ENCODE data around the gene WWOX. TPM values are rescaled to one million over a fixed set of nuclear protein-coding genes. Genes with fewer than 3 reads are reported as not detected.

WWOX gene
- total RNA-seq, 4 donors from 2014 or later: 12.9 to 53.5 (median 25.6) TPM

GRCh38 chr16:78909226-78909625 lies 809.8 kb downstream of the WWOX start:
- no peaks in the 10 kb centered on the region for H3K27me3 ChIP-seq
- WGBS, 2 donors (ENCODE audit: low coverage in 1 of 2): 84 to 87% methylated on average over 5 of the region's 5 CpGs
- no peaks in the 10 kb centered on the region for H3K4me1 ChIP-seq
- H3K27ac ChIP-seq: no peak overlapping the region
- no peak for TF ChIP-seq EP300 (IDR thresholded peaks at IDR 0.05)
- TF ChIP-seq CTCF (IDR thresholded peaks at IDR 0.05): no peak
- TF ChIP-seq POLR2A (IDR thresholded peaks at IDR 0.05): no peak
- no peak for TF ChIP-seq POLR2AphosphoS5 (IDR thresholded peaks at IDR 0.05)
- no peaks in the 10 kb centered on the region for H3K36me3 ChIP-seq
- H3K4me3 ChIP-seq: no peak overlapping the region
- no peak for ATAC-seq
- no peaks in the 10 kb centered on the region for H3K9me3 ChIP-seq

- no peak for ATAC-seq
- H3K4me3 ChIP-seq: no peak overlapping the region
Measured at GRCh38 chr16:78915811-78916345, 816.4 kb downstream of the WWOX start.

GRCh38 chr16:78916928-78917545 lies 817.6 kb downstream of the WWOX start:
- ATAC-seq: no peak
- 78 to 86% methylated on average over 7 of the region's 7 CpGs for WGBS, 2 donors (ENCODE audit: low coverage in 1 of 2)
- no peak overlapping the region for H3K4me3 ChIP-seq
- no peaks in the 10 kb centered on the region for H3K27me3 ChIP-seq
- no peaks in the 10 kb centered on the region for H3K4me1 ChIP-seq
- no peak overlapping the region for H3K27ac ChIP-seq
- TF ChIP-seq POLR2A (IDR thresholded peaks at IDR 0.05) (no peak), POLR2AphosphoS5 (IDR thresholded peaks at IDR 0.05) (no peak), CTCF (IDR thresholded peaks at IDR 0.05) (no peak), EP300 (IDR thresholded peaks at IDR 0.05) (no peak)
- peaks cover 0 to 11% (median 0%) of the 10 kb centered on the region in 3 donors for H3K9me3 ChIP-seq
- H3K36me3 ChIP-seq: no peaks in the 10 kb centered on the region

More at GRCh38 chr16:78915811-78916345, 816.4 kb downstream of the WWOX start:
- Histone ChIP-seq H3K4me1 (no peaks in the 10 kb centered on the region), H3K27ac (no peak overlapping the region), H3K9me3 (no peaks in the 10 kb centered on the region), H3K36me3 (no peaks in the 10 kb centered on the region), H3K27me3 (no peaks in the 10 kb centered on the region)
- 53 to 72% methylated on average over 9 of the region's 9 CpGs for WGBS, 2 donors (ENCODE audit: low coverage in 1 of 2)
- TF ChIP-seq CTCF (IDR thresholded peaks at IDR 0.05) (no peak), EP300 (IDR thresholded peaks at IDR 0.05) (no peak), POLR2A (IDR thresholded peaks at IDR 0.05) (no peak), POLR2AphosphoS5 (IDR thresholded peaks at IDR 0.05) (no peak)

GRCh38 chr16:78918805-78919305 lies 819.4 kb downstream of the WWOX start:
- ATAC-seq: no peak
- no peak for TF ChIP-seq POLR2AphosphoS5 (IDR thresholded peaks at IDR 0.05)
- TF ChIP-seq CTCF (IDR thresholded peaks at IDR 0.05): no peak
- no peak for TF ChIP-seq EP300 (IDR thresholded peaks at IDR 0.05)
- TF ChIP-seq POLR2A (IDR thresholded peaks at IDR 0.05): no peak
- no peaks in the 10 kb centered on the region for H3K4me1 ChIP-seq
- H3K27me3 ChIP-seq: no peaks in the 10 kb centered on the region
- WGBS, 2 donors (ENCODE audit: low coverage in 1 of 2): 86 to 88% methylated on average over 7 to 8 of the region's 8 CpGs
- H3K36me3 ChIP-seq: no peaks in the 10 kb centered on the region
- peaks cover 0 to 12% (median 0%) of the 10 kb centered on the region in 3 donors for H3K9me3 ChIP-seq
- H3K4me3 ChIP-seq: no peak overlapping the region
- H3K27ac ChIP-seq: no peak overlapping the region

GRCh38 chr16:78919852-78920251 lies 820.4 kb downstream of the WWOX start:
- H3K9me3 ChIP-seq: peaks cover 0 to 12% (median 0%) of the 10 kb centered on the region in 3 donors
- no peaks in the 10 kb centered on the region for H3K36me3 ChIP-seq
- H3K4me1 ChIP-seq: no peaks in the 10 kb centered on the region
- no peak overlapping the region for H3K4me3 ChIP-seq
- TF ChIP-seq CTCF (IDR thresholded peaks at IDR 0.05) (no peak), POLR2AphosphoS5 (IDR thresholded peaks at IDR 0.05) (no peak), EP300 (IDR thresholded peaks at IDR 0.05) (no peak), POLR2A (IDR thresholded peaks at IDR 0.05) (no peak)
- H3K27ac ChIP-seq: no peak overlapping the region
- WGBS, 2 donors (ENCODE audit: low coverage in 1 of 2): 70 to 77% methylated on average over 4 to 7 of the region's 8 CpGs
- ATAC-seq: no peak
- H3K27me3 ChIP-seq: no peaks in the 10 kb centered on the region

Measured in gastroesophageal sphincter (tissue), 4 donors.